Measurements from ENCODE around the gene CRYBA4. TPM values are rescaled to one million over a fixed set of nuclear protein-coding genes. Genes with fewer than 3 reads are reported as not detected.
"Not testable (repeated sequence)": the region's sequence is repeated elsewhere in the genome, so short reads cannot be mapped to it uniquely, and the experiment has no call there.

The CRYBA4 gene
- polyA plus RNA-seq, 1 donor: not detected

- no peak for DNase-seq
Measured at GRCh38 chr22:26597026-26597425, 24.7 kb upstream of the CRYBA4 start.

GRCh38 chr22:26597480-26597879, 24.3 kb upstream of the CRYBA4 start:
- DNase-seq: no peak

GRCh38 chr22:26599505-26599904, 22.3 kb upstream of the CRYBA4 start:
- DNase-seq: no peak

- DNase-seq: no peak
Measured at GRCh38 chr22:26601726-26602125, 20.0 kb upstream of the CRYBA4 start.

- DNase-seq: no peak
Measured at GRCh38 chr22:26602127-26602526, 19.6 kb upstream of the CRYBA4 start.

GRCh38 chr22:26604368-26604767, 17.4 kb upstream of the CRYBA4 start:
- no peak for DNase-seq

- no peak for DNase-seq
Measured at GRCh38 chr22:26606611-26607010, 15.2 kb upstream of the CRYBA4 start.

GRCh38 chr22:26608129-26608528, 13.6 kb upstream of the CRYBA4 start:
- no peak for DNase-seq

- DNase-seq: no peak
Measured at GRCh38 chr22:26609287-26609686, 12.5 kb upstream of the CRYBA4 start.

GRCh38 chr22:26610072-26610958, 11.4 kb upstream of the CRYBA4 start:
- no peak for DNase-seq

GRCh38 chr22:26610996-26611395, 10.8 kb upstream of the CRYBA4 start:
- no peak for DNase-seq

- DNase-seq: no peak
Measured at GRCh38 chr22:26612652-26613051, 9.1 kb upstream of the CRYBA4 start.

GRCh38 chr22:26613753-26614152, 8.0 kb upstream of the CRYBA4 start:
- DNase-seq: not testable (repeated sequence)

- no peak for DNase-seq
Measured at GRCh38 chr22:26614322-26614721, 7.4 kb upstream of the CRYBA4 start.

- no peak for DNase-seq
Measured at GRCh38 chr22:26615149-26615548, 6.6 kb upstream of the CRYBA4 start.

GRCh38 chr22:26615830-26616435, 5.8 kb upstream of the CRYBA4 start:
- DNase-seq: no peak

- DNase-seq: no peak
Measured at GRCh38 chr22:26616650-26617049, 5.1 kb upstream of the CRYBA4 start.

GRCh38 chr22:26617271-26618199, 4.2 kb upstream of the CRYBA4 start, which contains the start of gene CRYBB1:
Gene CRYBB1 (minus strand): TSS chr22:26618027. CDS start chr22:26616319, 1,708 bp downstream.
- DNase-seq: no peak

- no peak for DNase-seq
Measured at GRCh38 chr22:26618455-26618854, 3.3 kb upstream of the CRYBA4 start.

GRCh38 chr22:26619510-26619909, 2.3 kb upstream of the CRYBA4 start:
- no peak for DNase-seq

GRCh38 chr22:26620197-26620596, 1.6 kb upstream of the CRYBA4 start:
- no peak for DNase-seq

- DNase-seq: no peak
Measured at GRCh38 chr22:26623984-26624383, 2.2 kb downstream of the CRYBA4 start.
